SK-N-SH (cell line): ENCODE measurements around the gene CLIC4. TPM values are rescaled to one million over a fixed set of nuclear protein-coding genes. Genes with fewer than 3 reads are reported as not detected.
"Not testable (repeated sequence)": the region's sequence is repeated elsewhere in the genome, so short reads cannot be mapped to it uniquely, and the experiment has no call there.

Source experiments
- CTCF ChIA-PET: fragments of 300-600, 350-600 bp; formaldehyde crosslinking; extraction: SDS; loops from one replicate; lab custom pipeline; 2021; lab: Yijun Ruan, JAX
- POLR2A ChIA-PET: fragments of 350-600 bp; sonication (Branson Sonifier 250); formaldehyde crosslinking; extraction: SDS; loops from one replicate; lab custom pipeline; 2020; ENCODE audit warnings: antibody characterized with exemption, inconsistent platforms; lab: Yijun Ruan, JAX
- DNase-seq: peaks from one replicate; pipeline ENCODE4 v3.0.0; 2012
- H2AFZ ChIP-seq: fragments of 200-600 bp; sonication (generic); 2 replicates; pipeline ENCODE4 v1.8.1; 2016; ENCODE audit warnings: antibody characterized with exemption, mild to moderate bottlenecking, low read depth
- H3F3A ChIP-seq: fragments of 200-600 bp; sonication (generic); replicated peaks from 2 replicates; pipeline ENCODE3; 2016; ENCODE audit warnings: antibody characterized with exemption, mild to moderate bottlenecking; ENCODE audit not compliant: insufficient read depth
- H3K27ac ChIP-seq, 2 experiments: fragments of 200-500 bp in 1 of 2; fragments of 200-600 bp in 1 of 2; sonication (Bioruptor generic) in 1 of 2; sonication (generic), shearing (Covaris generic) in 1 of 2; 2 replicates each; pipeline versions ENCODE4 v1.5.1 to v1.6.1; 2014 to 2016; ENCODE audit warnings: low read depth in 2 of 2, inconsistent platforms in 1 of 2, low read length in 1 of 2, mild to moderate bottlenecking in 1 of 2, mixed read lengths in 1 of 2
- H3K27me3 ChIP-seq: fragments of 200-600 bp; sonication (generic), shearing (Covaris generic); 2 replicates; pipeline ENCODE4 v1.6.1; 2016; ENCODE audit warnings: mixed run types; ENCODE audit not compliant: insufficient read depth
- H3K36me3 ChIP-seq, 2 experiments: fragments of 200-500 bp in 1 of 2; fragments of 200-600 bp in 1 of 2; sonication (Bioruptor generic) in 1 of 2; sonication (generic) in 1 of 2; replicated peaks in 1 of 2; 2 replicates each; pipeline versions ENCODE3 to v1.5.1; 2014 to 2016; ENCODE audit warnings: low read length in 1 of 2, mild to moderate bottlenecking in 1 of 2; ENCODE audit not compliant: insufficient read depth in 2 of 2, control insufficient read depth in 1 of 2
- H3K4me1 ChIP-seq, 2 experiments: fragments of 200-500 bp in 1 of 2; fragments of 200-600 bp in 1 of 2; sonication (Bioruptor generic) in 1 of 2; sonication (generic), shearing (Covaris generic) in 1 of 2; 2 replicates each; pipeline versions ENCODE4 v1.5.1 to v1.6.1; 2014 to 2016; ENCODE audit warnings: low read depth in 1 of 2, low read length in 1 of 2, mixed run types in 1 of 2; ENCODE audit not compliant: insufficient read depth in 2 of 2, control insufficient read depth in 1 of 2
- H3K4me2 ChIP-seq: fragments of 200-600 bp; sonication (generic), shearing (Covaris generic); 2 replicates; pipeline ENCODE4 v1.6.1; 2017; ENCODE audit warnings: mixed run types
- H3K4me3 ChIP-seq, 2 experiments: fragments of 200-500 bp in 1 of 2; fragments of 200-600 bp in 1 of 2; sonication (Bioruptor generic) in 1 of 2; sonication (generic), shearing (Covaris generic) in 1 of 2; 2 replicates each; pipeline versions ENCODE4 v1.5.1 to v1.8.1; 2014 to 2016; ENCODE audit warnings: low read depth in 2 of 2, inconsistent platforms in 1 of 2, low read length in 1 of 2, mild to moderate bottlenecking in 1 of 2, mixed read lengths in 1 of 2, moderate library complexity in 1 of 2
- H3K79me2 ChIP-seq: fragments of 200-600 bp; sonication (generic); 2 replicates; pipeline ENCODE4 v1.8.1; 2017; ENCODE audit warnings: mild to moderate bottlenecking; ENCODE audit not compliant: insufficient read depth
- H3K9ac ChIP-seq: fragments of 200-600 bp; sonication (generic); 2 replicates; pipeline ENCODE4 v1.6.1; 2017; ENCODE audit warnings: mixed run types
- H3K9me2 ChIP-seq: fragments of 200-600 bp; sonication (generic); 2 replicates; pipeline ENCODE4 v1.6.1; 2017; ENCODE audit warnings: mixed run types
- H3K9me3 ChIP-seq: fragments of 200-600 bp; sonication (generic); 2 replicates; pipeline ENCODE4 v1.6.1; 2017; ENCODE audit warnings: mixed run types, mild to moderate bottlenecking, moderate library complexity
- H4K20me1 ChIP-seq: fragments of 200-600 bp; sonication (generic); 2 replicates; pipeline ENCODE4 v1.6.1; 2017; ENCODE audit warnings: mild to moderate bottlenecking, mixed run types; ENCODE audit not compliant: insufficient read depth
- CHD2 ChIP-seq: fragments of 150-350 bp; IDR thresholded peaks from 2 replicates; pipeline ENCODE4 v1.6.1; 2018; ENCODE audit warnings: low read length; ENCODE audit not compliant: partially characterized antibody
- EZH2phosphoT487 ChIP-seq: fragments of 200-600 bp; sonication (generic); IDR thresholded peaks from 2 replicates; pipeline ENCODE4 v1.6.1; 2017; ENCODE audit warnings: low read depth, mixed run types, mild to moderate bottlenecking, antibody characterized with exemption, moderate library complexity, borderline replicate concordance
- FOXJ3 ChIP-seq: sonication (generic); formaldehyde crosslinking; IDR thresholded peaks from 2 replicates; pipeline ENCODE4 v1.5.1; 2020; ENCODE audit warnings: mild to moderate bottlenecking, missing genetic modification reagents
- FOXM1 ChIP-seq: IDR thresholded peaks from 2 replicates; pipeline ENCODE4 v1.4.0; 2012; ENCODE audit warnings: low read depth, mild to moderate bottlenecking
- GABPA ChIP-seq: IDR thresholded peaks from 2 replicates; pipeline ENCODE4 v1.4.0; 2012; ENCODE audit warnings: low read depth, mild to moderate bottlenecking
- GATA2 ChIP-seq: sonication (generic); formaldehyde crosslinking; IDR thresholded peaks from 2 replicates; pipeline ENCODE4 v1.5.0; 2020; ENCODE audit warnings: mild to moderate bottlenecking, missing genetic modification reagents
- IRF3 ChIP-seq: fragments of 150-350 bp; IDR thresholded peaks from 2 replicates; pipeline ENCODE4 v1.6.1; 2016; ENCODE audit warnings: mild to moderate bottlenecking, low read depth, low read length
- MEF2A ChIP-seq: IDR thresholded peaks from 2 replicates; pipeline ENCODE4 v1.4.0; 2012; ENCODE audit warnings: low read depth, borderline replicate concordance
- MXI1 ChIP-seq: IDR thresholded peaks from 2 replicates; pipeline ENCODE4 v1.6.1; 2012; ENCODE audit warnings: mild to moderate bottlenecking, low read depth, low read length, improper control_type of control experiment
- NRF1 ChIP-seq: IDR thresholded peaks from 2 replicates; pipeline ENCODE4 v1.6.1; 2012; ENCODE audit warnings: low read depth, mild to moderate bottlenecking, low read length
- POLR2AphosphoS5 ChIP-seq: IDR thresholded peaks from 2 replicates; pipeline ENCODE4 v1.6.1; 2012; ENCODE audit warnings: low read depth, low read length
- RAD21 ChIP-seq: IDR thresholded peaks from 2 replicates; pipeline ENCODE4 v1.6.1; 2012; ENCODE audit warnings: mild to moderate bottlenecking, low read length
- REST ChIP-seq: IDR thresholded peaks from 2 replicates; pipeline ENCODE4 v1.6.1; 2012; ENCODE audit warnings: mild to moderate bottlenecking, low read depth, low read length, moderate library complexity
- RXRA ChIP-seq: IDR thresholded peaks from 2 replicates; pipeline ENCODE4 v1.4.0; 2012; ENCODE audit warnings: low read depth, mild to moderate bottlenecking, borderline replicate concordance
- SIN3A ChIP-seq: IDR thresholded peaks from 2 replicates; pipeline ENCODE4 v1.6.1; 2012; ENCODE audit warnings: low read depth, mild to moderate bottlenecking, low read length, moderate library complexity, borderline replicate concordance
- SMC3 ChIP-seq: IDR thresholded peaks from 2 replicates; pipeline ENCODE4 v1.6.1; 2012; ENCODE audit warnings: low read depth, low read length, improper control_type of control experiment
- TAF1 ChIP-seq: IDR thresholded peaks from 2 replicates; pipeline ENCODE4 v1.6.1; 2012; ENCODE audit warnings: low read depth, mild to moderate bottlenecking, low read length, moderate library complexity, borderline replicate concordance
- TCF12 ChIP-seq: IDR thresholded peaks from 2 replicates; pipeline ENCODE4 v1.4.0; 2012
- WGBS: methylation state at CpG from one replicate; pipeline ENCODE4 v1.1.6; 2017; ENCODE audit warnings: low lambda C conversion rate; 5-methylcytosine and 5-hydroxymethylcytosine counted together
- polyA plus RNA-seq, 3 experiments: library from polyadenylated mRNA; depleted of rRNA; stranded (reverse); fragments of >200 nt; gene quantifications; 2 replicates each; pipeline ENCODE4 v1.2.3, GENCODE V29; 2012
- TF ChIP-seq, protein P1 (sequence below): IDR thresholded peaks from 2 replicates; pipeline ENCODE4 v1.4.0; 2012; ENCODE audit warnings: low read depth, borderline replicate concordance
- TF ChIP-seq, protein P2 (sequence below): IDR thresholded peaks from 2 replicates; pipeline ENCODE4 v1.4.0; 2012; ENCODE audit warnings: low read depth, borderline replicate concordance

The CLIC4 gene
- polyA plus RNA-seq, 1 of the 3 experiments (the other 2 are of a cell fraction): 66.4 TPM

- H2AFZ ChIP-seq: no peak overlapping the region
- H3K36me3 ChIP-seq: no peaks in the 10 kb centered on the region
- peaks cover 14% of the 10 kb centered on the region for H3F3A ChIP-seq
- H3K4me2 ChIP-seq: no peak overlapping the region
- no peak for DNase-seq
- 78% methylated on average over 4 of the region's 4 CpGs for whole genome bisulfite sequencing
- H4K20me1 ChIP-seq: no peaks in the 10 kb centered on the region
- CTCF ChIA-PET: interaction anchor here (0.7 to 1.8 kb wide), 6 partner anchors 11 to 103 kb away, joined by 3 to 12 read pairs (median 4); no protein-coding TSS in a partner anchor
- H3K27me3 ChIP-seq: no peaks in the 10 kb centered on the region
- H3K79me2 ChIP-seq: no peaks in the 10 kb centered on the region
- H3K9me3 ChIP-seq: no peaks in the 10 kb centered on the region
- TF ChIP-seq TCF12 (no peak), NRF1 (no peak), RXRA (no peak), IRF3 (no peak), GATA2 (CRISPR knock-in tag) (no peak), EZH2phosphoT487 (no peak), MEF2A (no peak), FOXM1 (no peak), SIN3A (no peak), CHD2 (no peak), FOXJ3 (CRISPR knock-in tag) (no peak), TAF1 (no peak), REST (no peak), POLR2AphosphoS5 (no peak), GABPA (no peak), MXI1 (no peak), SMC3 (no peak), RAD21 (no peak)
- TF ChIP-seq, protein P1, sequence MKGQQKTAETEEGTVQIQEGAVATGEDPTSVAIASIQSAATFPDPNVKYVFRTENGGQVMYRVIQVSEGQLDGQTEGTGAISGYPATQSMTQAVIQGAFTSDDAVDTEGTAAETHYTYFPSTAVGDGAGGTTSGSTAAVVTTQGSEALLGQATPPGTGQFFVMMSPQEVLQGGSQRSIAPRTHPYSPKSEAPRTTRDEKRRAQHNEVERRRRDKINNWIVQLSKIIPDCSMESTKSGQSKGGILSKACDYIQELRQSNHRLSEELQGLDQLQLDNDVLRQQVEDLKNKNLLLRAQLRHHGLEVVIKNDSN: no peak
- TF ChIP-seq, protein P2, sequence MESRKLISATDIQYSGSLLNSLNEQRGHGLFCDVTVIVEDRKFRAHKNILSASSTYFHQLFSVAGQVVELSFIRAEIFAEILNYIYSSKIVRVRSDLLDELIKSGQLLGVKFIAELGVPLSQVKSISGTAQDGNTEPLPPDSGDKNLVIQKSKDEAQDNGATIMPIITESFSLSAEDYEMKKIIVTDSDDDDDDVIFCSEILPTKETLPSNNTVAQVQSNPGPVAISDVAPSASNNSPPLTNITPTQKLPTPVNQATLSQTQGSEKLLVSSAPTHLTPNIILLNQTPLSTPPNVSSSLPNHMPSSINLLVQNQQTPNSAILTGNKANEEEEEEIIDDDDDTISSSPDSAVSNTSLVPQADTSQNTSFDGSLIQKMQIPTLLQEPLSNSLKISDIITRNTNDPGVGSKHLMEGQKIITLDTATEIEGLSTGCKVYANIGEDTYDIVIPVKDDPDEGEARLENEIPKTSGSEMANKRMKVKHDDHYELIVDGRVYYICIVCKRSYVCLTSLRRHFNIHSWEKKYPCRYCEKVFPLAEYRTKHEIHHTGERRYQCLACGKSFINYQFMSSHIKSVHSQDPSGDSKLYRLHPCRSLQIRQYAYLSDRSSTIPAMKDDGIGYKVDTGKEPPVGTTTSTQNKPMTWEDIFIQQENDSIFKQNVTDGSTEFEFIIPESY: no peak
- TF ChIP-seq, all 33 proteins: peak for 0
- POLR2A ChIA-PET: no interaction called here
- Histone ChIP-seq H3K4me1 (peaks cover 7 to 27% of the 10 kb centered on the region in 2 experiments; a peak in 3 of 4 replicates), H3K27ac (no peak overlapping the region), H3K9me2 (no peaks in the 10 kb centered on the region), H3K9ac (no peak overlapping the region), H3K4me3 (no peak overlapping the region)
These were observed 12.9 kb upstream of the CLIC4 start for GRCh38 chr1:24732186-24732885.

DNA sequence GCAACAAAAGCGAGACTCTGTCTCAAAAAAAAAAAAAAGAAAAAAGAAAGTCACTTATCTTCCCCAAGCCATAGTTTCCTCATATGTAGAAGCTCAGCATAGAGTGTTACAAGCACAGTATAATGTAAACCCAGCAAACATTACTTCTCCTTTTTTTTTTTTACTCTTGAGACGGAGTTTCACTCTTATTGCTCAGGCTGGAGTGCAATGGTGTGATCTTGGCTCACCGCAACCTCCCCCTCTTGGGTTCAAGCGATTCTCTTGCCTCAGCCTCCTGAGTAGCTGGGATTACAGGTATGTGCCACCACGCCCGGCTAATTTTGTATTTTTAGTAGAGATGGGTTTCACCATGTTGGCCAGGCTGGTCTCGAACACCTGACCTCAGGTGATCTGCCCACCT lies 11.9 kb upstream of the CLIC4 start:
- CTCF ChIA-PET: interaction anchor here (1.3 to 1.8 kb wide), 3 partner anchors 45 to 98 kb away, joined by 5 to 12 read pairs (median 5); no protein-coding TSS in a partner anchor
- H3K9me2 ChIP-seq, H3K36me3 ChIP-seq, H3K9ac ChIP-seq, H2AFZ ChIP-seq, H3K27ac ChIP-seq, H3K4me2 ChIP-seq, H3F3A ChIP-seq, H3K27me3 ChIP-seq, H3K9me3 ChIP-seq, H4K20me1 ChIP-seq, H3K79me2 ChIP-seq, H3K4me3 ChIP-seq, DNase-seq, POLR2A ChIA-PET: not testable (repeated sequence)
- WGBS: 92% methylated on average over 7 of the region's 7 CpGs
- H3K4me1 ChIP-seq: peaks cover 5 to 25% of the 10 kb centered on the region in 2 experiments; a peak in 3 of 4 replicates
